ENCODE data around the gene PARD3B. TPM values are rescaled to one million over a fixed set of nuclear protein-coding genes. Genes with fewer than 3 reads are reported as not detected.

Gene PARD3B
- total RNA-seq, 1 experiment from 2014 or later, result 2.0 TPM

DNA sequence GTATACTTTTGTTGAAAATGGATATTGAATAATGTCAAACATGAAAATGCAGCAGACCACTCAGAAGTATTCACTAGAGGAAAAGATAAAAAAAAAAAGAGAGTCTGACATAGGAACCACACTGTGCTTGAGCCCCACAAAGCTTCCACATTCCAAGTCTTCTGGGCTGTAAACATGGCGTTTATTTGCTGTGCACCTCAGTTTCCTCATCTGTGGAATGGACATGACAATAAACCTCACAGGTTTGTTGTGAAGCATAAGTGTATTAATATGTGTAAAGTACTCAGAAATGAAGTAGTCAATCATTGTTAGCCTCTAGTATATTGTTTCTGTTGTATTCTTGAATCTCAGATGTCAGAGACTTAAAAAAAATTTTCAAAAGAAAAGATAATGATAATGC is 611.2 kb downstream of the PARD3B start:
- Histone ChIP-seq H3K4me3 (replicated peaks in 1 of 2; ENCODE audit: low read depth in 1 of 2, low read length in 2 of 2) (no peak overlapping the region), H3K9me2 (ENCODE audit: insufficient read depth) (no peaks in the 10 kb centered on the region), H3K4me1 (ENCODE audit: control insufficient read depth in 1 of 2, insufficient read depth in 2 of 2, low read length in 2 of 2) (no peaks in the 10 kb centered on the region), H4K20me1 (ENCODE audit: insufficient read depth) (no peaks in the 10 kb centered on the region), H3K27me3 (ENCODE audit: insufficient read depth, low read length) (no peaks in the 10 kb centered on the region), H3K36me3 (ENCODE audit: control insufficient read depth in 1 of 2, insufficient read depth in 2 of 2, low read length in 2 of 2) (no peaks in the 10 kb centered on the region), H3K79me2 (ENCODE audit: insufficient read depth, low read length) (no peaks in the 10 kb centered on the region), H3K27ac (ENCODE audit: low read depth, low read length) (no peak overlapping the region), H3K4me2 (ENCODE audit: low read length) (no peak overlapping the region), H3K9me3 (ENCODE audit: control insufficient read depth in 1 of 2, insufficient read depth in 1 of 2, low read depth in 1 of 2, low read length in 2 of 2) (no peaks in the 10 kb centered on the region), H3K9ac (ENCODE audit: low read length) (no peak overlapping the region), H2AFZ (ENCODE audit: low read depth, low read length, poor library complexity, severe bottlenecking) (no peak overlapping the region)
- no TSS peak for BruUV-seq (replicated peaks)
- ChIA-PET CTCF (no interaction called here), RAD21 (ENCODE audit: low non-redundant PET in 1 of 2, low total read pairs in 2 of 2, uncharacterized antibody in 2 of 2, unreplicated experiment in 2 of 2) (no interaction called here), POLR2A (no interaction called here)
- TF ChIP-seq SIN3A (IDR thresholded peaks at IDR 0.05; ENCODE audit: low read depth), result no peak
- no peak for TF ChIP-seq EGR1 (IDR thresholded peaks at IDR 0.05; ENCODE audit: low read depth)
- TF ChIP-seq CBX3 (IDR thresholded peaks at IDR 0.05; ENCODE audit: low read depth), result no peak
- no peak for TF ChIP-seq REST (IDR thresholded peaks at IDR 0.05; ENCODE audit: low read depth)
- no peak for TF ChIP-seq CEBPB (IDR thresholded peaks at IDR 0.05; ENCODE audit: low read depth)
- no peak for TF ChIP-seq EZH2 (IDR thresholded peaks at IDR 0.05)
- ATAC-seq (no peak), DNase-seq (ENCODE audit: low read depth, low spot score) (no peak)
- intact Hi-C loops (cut with micrococcal nuclease), result no loop called here

DNA sequence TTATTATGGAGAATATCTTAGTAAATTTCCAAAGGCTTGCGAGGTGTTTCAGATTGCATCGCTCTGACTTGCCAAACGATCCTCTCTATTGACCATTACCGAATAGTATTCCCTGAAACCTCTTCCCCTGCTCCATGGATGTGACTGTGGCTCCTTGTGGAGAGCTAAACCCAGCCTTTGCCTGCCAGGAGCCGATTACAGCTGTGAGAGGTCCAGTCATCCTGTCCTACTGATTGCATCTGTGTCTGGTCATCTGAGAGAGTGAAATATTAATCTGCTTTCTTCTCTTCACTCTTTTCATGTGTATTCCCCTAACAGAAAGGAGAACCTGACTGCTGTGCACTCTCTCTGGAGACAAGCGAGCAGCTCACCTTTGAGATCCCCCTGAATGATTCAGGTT is 613.1 kb downstream of the PARD3B start:
- H2AFZ ChIP-seq (ENCODE audit: low read depth, low read length, poor library complexity, severe bottlenecking), result no peak overlapping the region
- H3K4me1 ChIP-seq (ENCODE audit: control insufficient read depth in 1 of 2, insufficient read depth in 2 of 2, low read length in 2 of 2), result no peaks in the 10 kb centered on the region
- no peak overlapping the region for H3K9ac ChIP-seq (ENCODE audit: low read length)
- H3K27ac ChIP-seq (ENCODE audit: low read depth, low read length), result no peak overlapping the region
- ATAC-seq, result no peak
- ChIA-PET CTCF (no interaction called here), RAD21 (ENCODE audit: low non-redundant PET in 1 of 2, low total read pairs in 2 of 2, uncharacterized antibody in 2 of 2, unreplicated experiment in 2 of 2) (no interaction called here), POLR2A (no interaction called here)
- no peaks in the 10 kb centered on the region for H3K9me2 ChIP-seq (ENCODE audit: insufficient read depth)
- no peaks in the 10 kb centered on the region for H4K20me1 ChIP-seq (ENCODE audit: insufficient read depth)
- BruUV-seq (replicated peaks), result no TSS peak
- TF ChIP-seq RAD21 (IDR thresholded peaks at IDR 0.05; ENCODE audit: low read depth) (no peak), ZNF274 (IDR thresholded peaks at IDR 0.05; ENCODE audit: low read depth, low read length) (no peak), REST (IDR thresholded peaks at IDR 0.05; ENCODE audit: low read depth) (no peak), ZBTB33 (IDR thresholded peaks at IDR 0.05; ENCODE audit: extremely low read depth, insufficient replicate concordance, low read length) (no peak), TCF7L2 (IDR thresholded peaks at IDR 0.05; ENCODE audit: borderline replicate concordance, extremely low read depth, insufficient read depth, insufficient read length) (no peak), SRF (IDR thresholded peaks at IDR 0.05; ENCODE audit: low read depth) (no peak)
- no peaks in the 10 kb centered on the region for H3K27me3 ChIP-seq (ENCODE audit: insufficient read depth, low read length)
- no peaks in the 10 kb centered on the region for H3K36me3 ChIP-seq (ENCODE audit: control insufficient read depth in 1 of 2, insufficient read depth in 2 of 2, low read length in 2 of 2)
- DNase-seq (ENCODE audit: low read depth, low spot score), result no peak
- intact Hi-C loops (cut with micrococcal nuclease), result no loop called here
- H3K9me3 ChIP-seq (ENCODE audit: control insufficient read depth in 1 of 2, insufficient read depth in 1 of 2, low read depth in 1 of 2, low read length in 2 of 2), result no peaks in the 10 kb centered on the region
- no peak overlapping the region for H3K4me3 ChIP-seq (replicated peaks in 1 of 2; ENCODE audit: low read depth in 1 of 2, low read length in 2 of 2)
- H3K4me2 ChIP-seq (ENCODE audit: low read length), result no peak overlapping the region
- H3K79me2 ChIP-seq (ENCODE audit: insufficient read depth, low read length), result no peaks in the 10 kb centered on the region
